ENCODE measurements around the gene CELA1.
A peak's percentile ranks its signal among the peaks of the same experiment; 100 is the strongest.
"Not testable (repeated sequence)": the region's sequence is repeated elsewhere in the genome, so short reads cannot be mapped to it uniquely, and the experiment has no call there.

Gene CELA1

DNA sequence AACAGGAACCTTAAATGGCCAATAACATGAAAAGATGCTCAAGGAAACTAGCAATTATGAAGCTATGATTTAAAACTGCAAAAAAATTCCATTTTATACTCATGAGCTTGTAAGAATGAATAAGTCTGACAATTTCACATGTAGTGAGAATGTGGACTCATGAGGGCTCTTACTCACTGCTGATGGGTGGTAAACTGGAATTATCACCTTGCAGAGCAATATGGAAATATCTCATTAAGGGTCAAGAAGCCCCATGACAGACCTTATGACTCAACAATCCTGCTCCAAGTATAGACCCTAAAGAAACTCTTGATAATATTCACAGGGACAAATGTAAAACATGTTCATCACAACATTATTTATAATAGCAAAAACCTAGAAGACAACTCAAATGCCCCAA lies 52.8 kb downstream of the CELA1 start:
- intact Hi-C loops (cut with micrococcal nuclease), result loop anchor here (2.0 to 5.0 kb wide), 2 partner anchors 25 to 34 kb away; no protein-coding TSS in a partner anchor
- Mint-ChIP-seq H3K4me1 (ENCODE audit: low read depth) (peaks cover 9% of the 10 kb centered on the region), H3K4me3 (no peak overlapping the region), H3K27ac (no peak overlapping the region), H3K9me3 (no peaks in the 10 kb centered on the region), H3K27me3 (no peaks in the 10 kb centered on the region), H3K36me3 (ENCODE audit: low read depth) (peaks cover 88% of the 10 kb centered on the region)

DNA sequence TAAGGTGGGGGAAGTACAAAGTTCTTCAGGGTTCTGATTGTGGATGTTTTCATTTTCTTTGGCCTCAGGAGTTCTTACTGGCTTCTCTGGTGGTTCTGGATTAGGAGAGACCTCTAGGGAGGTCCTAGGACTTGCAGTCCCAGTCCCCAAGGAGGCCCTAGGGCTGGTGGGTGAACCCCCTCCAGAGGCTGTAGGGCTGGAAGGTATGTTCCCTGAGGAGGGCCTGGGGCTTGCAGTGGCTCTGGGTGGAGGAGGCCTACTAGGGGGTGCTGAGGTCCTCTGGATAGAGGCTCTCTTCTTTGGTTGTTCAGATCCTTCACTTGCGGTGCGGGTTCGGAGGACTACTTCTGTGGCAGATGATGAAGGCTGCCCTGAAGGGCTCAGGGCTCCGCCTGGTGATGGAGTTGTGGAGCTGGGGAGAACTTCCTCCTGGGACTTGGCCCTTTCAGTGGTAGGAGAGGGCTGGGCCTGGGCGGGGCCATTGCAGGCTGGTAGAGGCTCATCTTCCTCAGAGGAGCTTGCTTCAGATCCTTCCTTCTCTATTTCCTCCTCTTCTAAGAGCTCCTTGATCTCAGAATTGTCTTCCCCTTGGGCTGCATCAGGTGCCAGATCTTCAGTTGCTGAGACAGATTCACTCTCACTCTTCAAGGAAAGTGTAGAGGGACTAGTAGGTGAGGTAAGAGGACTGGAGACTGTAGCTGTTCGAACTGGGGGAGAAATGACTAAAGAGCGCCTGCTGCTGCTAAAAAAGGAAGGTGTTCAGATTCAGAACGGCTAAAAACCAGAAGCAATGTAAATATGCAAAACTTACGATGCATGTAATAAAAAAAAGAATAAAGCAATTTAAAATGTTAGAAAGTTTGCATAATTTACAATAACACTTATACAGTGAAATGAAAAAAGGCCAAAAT lies 54.6 kb downstream of the CELA1 start:
- peaks cover 88% of the 10 kb centered on the region for H3K36me3 Mint-ChIP-seq (ENCODE audit: low read depth)
- H3K9me3 Mint-ChIP-seq; H3K27me3 Mint-ChIP-seq; H3K4me1 Mint-ChIP-seq (ENCODE audit: low read depth): not testable (repeated sequence)
- peak overlapping the region; percentile 55 for H3K4me3 Mint-ChIP-seq
- H3K27ac Mint-ChIP-seq, result peak overlapping the region; percentile 82
- intact Hi-C loops (cut with micrococcal nuclease), result loop anchor here (2.0 to 5.0 kb wide), 2 partner anchors 23 to 35 kb away; no protein-coding TSS in a partner anchor

DNA sequence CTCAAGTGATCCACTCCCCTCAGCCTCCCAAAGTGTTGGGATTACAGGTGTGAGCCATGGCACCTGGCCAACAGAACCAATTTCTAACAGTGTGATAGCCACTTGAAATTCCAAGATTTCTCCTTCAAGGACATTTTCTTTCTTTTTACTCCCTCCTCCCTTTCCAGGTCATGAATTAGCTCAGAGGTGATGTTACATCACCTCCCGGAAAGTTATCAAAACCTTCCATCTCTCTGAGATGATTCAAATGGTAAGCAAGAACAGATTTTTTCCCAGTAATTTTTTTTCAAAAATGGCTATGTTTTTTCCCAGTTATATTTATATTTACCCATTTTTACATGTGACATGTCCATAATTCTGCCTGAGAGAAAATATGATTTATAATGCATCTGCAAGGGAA lies 60.6 kb downstream of the CELA1 start:
- Mint-ChIP-seq H3K36me3 (ENCODE audit: low read depth) (peaks cover 89% of the 10 kb centered on the region), H3K4me3 (no peak overlapping the region), H3K27ac (no peak overlapping the region), H3K27me3 (no peaks in the 10 kb centered on the region), H3K4me1 (ENCODE audit: low read depth) (no peaks in the 10 kb centered on the region), H3K9me3 (no peaks in the 10 kb centered on the region)
- intact Hi-C loops (cut with micrococcal nuclease), result no loop called here

DNA sequence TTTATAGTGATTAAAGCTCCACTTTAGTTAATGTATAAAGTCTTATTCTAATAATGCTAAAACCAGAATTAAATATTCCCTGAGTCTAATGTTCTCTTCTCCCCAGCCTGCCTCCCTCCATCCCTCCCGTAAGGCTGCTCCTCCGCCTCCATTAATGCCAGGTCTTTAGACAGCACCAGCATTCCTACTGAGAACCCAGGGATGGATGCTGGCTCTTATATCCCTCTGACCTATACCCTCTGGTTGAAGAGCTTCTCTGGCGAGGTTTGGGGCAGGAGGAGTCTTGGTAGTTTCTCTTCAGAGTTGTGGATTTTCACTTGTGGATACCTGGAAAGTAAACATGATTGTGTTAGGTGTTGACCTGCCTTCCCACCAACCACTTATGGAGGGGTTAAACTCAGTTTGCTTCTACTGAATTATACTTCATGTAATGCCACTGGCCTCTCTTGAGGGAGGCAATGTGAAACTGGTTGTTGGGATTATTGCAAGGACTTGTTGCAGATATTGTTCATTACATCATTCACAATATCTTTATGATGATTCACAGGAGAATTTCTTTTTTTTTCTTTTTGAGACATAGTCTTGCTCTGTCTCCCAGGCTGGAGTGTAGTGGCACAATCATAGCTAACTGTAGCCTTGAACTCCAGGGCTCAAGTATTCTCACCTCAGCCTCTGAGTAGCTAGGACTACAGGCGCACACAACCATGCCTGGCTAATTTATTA lies 65.1 kb downstream of the CELA1 start:
- H3K4me3 Mint-ChIP-seq, result no peak overlapping the region
- no peaks in the 10 kb centered on the region for H3K4me1 Mint-ChIP-seq (ENCODE audit: low read depth)
- H3K36me3 Mint-ChIP-seq (ENCODE audit: low read depth), result peaks cover 59% of the 10 kb centered on the region
- no peaks in the 10 kb centered on the region for H3K9me3 Mint-ChIP-seq
- intact Hi-C loops (cut with micrococcal nuclease), result no loop called here
- H3K27ac Mint-ChIP-seq, result no peak overlapping the region
- H3K27me3 Mint-ChIP-seq, result no peaks in the 10 kb centered on the region

All from dendritic cell treated with granulocyte-macrophage colony-stimulating factor and Interleukin-4, amounts not matched to agents 40 ng/mL and 50 ng/mL, for 4 days (primary cell).